Stimulated activated memory B cell treated with anti-CD40 and anti-IgM and Interleukin-4, amounts not matched to agents 10 μg/mL and 1 μg/mL and 100 μg/mL, for 72 hours (primary cell): ENCODE measurements around the gene BRINP2.
"Not testable (repeated sequence)": the region's sequence is repeated elsewhere in the genome, so short reads cannot be mapped to it uniquely, and the experiment has no call there.

Experiments used
- ATAC-seq: fragments of 150-1000 bp; cut with Tn5 transposase; 2 replicates; pipeline ENCODE4 v1.10.0; 2021
- H3K27ac Mint-ChIP-seq: one replicate; pipeline ENCODE4 v1.8.0; 2022; ENCODE audit warnings: mild to moderate bottlenecking, mixed read lengths
- H3K27me3 Mint-ChIP-seq: one replicate; pipeline ENCODE4 v1.8.0; 2022; ENCODE audit warnings: mixed read lengths
- H3K36me3 Mint-ChIP-seq: one replicate; pipeline ENCODE4 v1.8.0; 2022; ENCODE audit warnings: mixed read lengths
- H3K4me1 Mint-ChIP-seq: one replicate; pipeline ENCODE4 v1.8.0; 2022; ENCODE audit warnings: mixed read lengths
- H3K4me3 Mint-ChIP-seq: one replicate; pipeline ENCODE4 v1.8.0; 2022; ENCODE audit warnings: mild to moderate bottlenecking, moderate library complexity, mixed read lengths
- H3K9me3 Mint-ChIP-seq: one replicate; pipeline ENCODE4 v1.8.0; 2022; ENCODE audit warnings: mixed read lengths

The BRINP2 gene

GRCh38 chr1:177302357-177303044 lies 131.7 kb downstream of the BRINP2 start:
- peak; percentile 22 for ATAC-seq
- Mint-ChIP-seq H3K4me3 (no peak overlapping the region), H3K27me3 (no peaks in the 10 kb centered on the region), H3K9me3 (no peaks in the 10 kb centered on the region), H3K4me1 (no peaks in the 10 kb centered on the region), H3K27ac (no peak overlapping the region), H3K36me3 (no peaks in the 10 kb centered on the region)

- no peaks in the 10 kb centered on the region for H3K4me1 Mint-ChIP-seq
- ATAC-seq: no peak
- H3K27me3 Mint-ChIP-seq: no peaks in the 10 kb centered on the region
- no peaks in the 10 kb centered on the region for H3K9me3 Mint-ChIP-seq
- no peaks in the 10 kb centered on the region for H3K36me3 Mint-ChIP-seq
- no peak overlapping the region for H3K4me3 Mint-ChIP-seq
- no peak overlapping the region for H3K27ac Mint-ChIP-seq
Observed at GRCh38 chr1:177305040-177306018, 134.6 kb downstream of the BRINP2 start.

- no peak for ATAC-seq
Observed at GRCh38 chr1:177306019-177306415, 135.3 kb downstream of the BRINP2 start.

GRCh38 chr1:177306981-177307380 lies 136.2 kb downstream of the BRINP2 start:
- no peaks in the 10 kb centered on the region for H3K4me1 Mint-ChIP-seq
- no peak overlapping the region for H3K27ac Mint-ChIP-seq

More at GRCh38 chr1:177306019-177306415, 135.3 kb downstream of the BRINP2 start:
- no peaks in the 10 kb centered on the region for H3K9me3 Mint-ChIP-seq
- H3K4me3 Mint-ChIP-seq: no peak overlapping the region
- H3K36me3 Mint-ChIP-seq: no peaks in the 10 kb centered on the region
- no peaks in the 10 kb centered on the region for H3K4me1 Mint-ChIP-seq
- H3K27me3 Mint-ChIP-seq: no peaks in the 10 kb centered on the region
- H3K27ac Mint-ChIP-seq: no peak overlapping the region

GRCh38 chr1:177307771-177308170 lies 137.0 kb downstream of the BRINP2 start:
- H3K36me3 Mint-ChIP-seq: no peaks in the 10 kb centered on the region
- H3K27ac Mint-ChIP-seq: no peak overlapping the region
- no peak overlapping the region for H3K4me3 Mint-ChIP-seq
- no peaks in the 10 kb centered on the region for H3K9me3 Mint-ChIP-seq
- no peak for ATAC-seq
- no peaks in the 10 kb centered on the region for H3K27me3 Mint-ChIP-seq
- no peaks in the 10 kb centered on the region for H3K4me1 Mint-ChIP-seq

More at GRCh38 chr1:177306981-177307380, 136.2 kb downstream of the BRINP2 start:
- ATAC-seq: no peak
- H3K27me3 Mint-ChIP-seq: no peaks in the 10 kb centered on the region
- H3K4me3 Mint-ChIP-seq: no peak overlapping the region
- no peaks in the 10 kb centered on the region for H3K36me3 Mint-ChIP-seq
- H3K9me3 Mint-ChIP-seq: no peaks in the 10 kb centered on the region

- H3K4me3 Mint-ChIP-seq: no peak overlapping the region
- ATAC-seq: no peak
Observed at GRCh38 chr1:177309880-177310279, 139.1 kb downstream of the BRINP2 start.

DNA sequence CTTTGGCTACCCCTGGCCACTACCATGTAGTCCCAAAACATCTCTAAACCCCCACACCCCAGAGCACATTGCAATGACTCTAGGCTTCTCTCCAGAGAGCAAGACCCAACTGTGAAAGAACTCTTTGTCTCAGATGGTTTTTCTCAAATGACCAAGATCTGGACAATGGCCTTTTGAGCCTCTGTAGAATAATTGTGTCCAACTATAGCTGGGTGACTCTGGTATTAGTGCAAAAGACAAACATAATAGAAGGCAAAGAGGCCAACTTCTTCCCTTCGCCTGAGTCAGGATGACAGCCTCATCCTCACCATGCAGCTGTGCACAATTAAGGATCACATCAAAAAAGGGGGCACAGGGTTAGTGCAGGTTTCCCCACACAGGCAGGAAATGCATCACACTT lies 139.6 kb downstream of the BRINP2 start:
- H3K36me3 Mint-ChIP-seq: no peaks in the 10 kb centered on the region
- no peak for ATAC-seq
- H3K4me3 Mint-ChIP-seq: no peak overlapping the region
- no peaks in the 10 kb centered on the region for H3K9me3 Mint-ChIP-seq
- H3K27me3 Mint-ChIP-seq: no peaks in the 10 kb centered on the region
- no peaks in the 10 kb centered on the region for H3K4me1 Mint-ChIP-seq
- H3K27ac Mint-ChIP-seq: no peak overlapping the region

More at GRCh38 chr1:177309880-177310279, 139.1 kb downstream of the BRINP2 start:
- Mint-ChIP-seq H3K27me3 (no peaks in the 10 kb centered on the region), H3K27ac (no peak overlapping the region), H3K36me3 (no peaks in the 10 kb centered on the region), H3K4me1 (no peaks in the 10 kb centered on the region), H3K9me3 (no peaks in the 10 kb centered on the region)

DNA sequence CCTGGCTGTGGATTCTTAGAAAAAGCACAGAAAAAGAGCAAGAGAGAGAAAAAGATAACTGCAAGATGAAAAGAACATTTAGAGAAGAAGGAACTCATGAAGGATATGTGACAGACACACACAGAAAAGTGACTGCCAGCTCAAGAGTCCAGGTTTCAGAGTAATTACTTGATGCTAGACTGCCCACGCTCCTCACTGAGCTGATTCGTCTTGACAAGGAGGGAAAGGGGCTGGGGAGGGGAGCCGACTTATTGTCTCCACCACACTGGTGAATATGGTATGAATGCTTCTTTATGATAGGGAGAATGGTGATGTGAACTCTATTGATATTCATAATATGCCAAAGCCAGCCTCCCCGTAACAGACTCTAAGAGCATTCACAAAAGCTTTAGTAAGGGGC lies 140.4 kb downstream of the BRINP2 start:
- Mint-ChIP-seq H3K27me3 (no peaks in the 10 kb centered on the region), H3K36me3 (no peaks in the 10 kb centered on the region), H3K27ac (no peak overlapping the region), H3K9me3 (no peaks in the 10 kb centered on the region), H3K4me1 (no peaks in the 10 kb centered on the region), H3K4me3 (no peak overlapping the region)
- no peak for ATAC-seq

GRCh38 chr1:177311586-177311985 lies 140.8 kb downstream of the BRINP2 start:
- H3K9me3 Mint-ChIP-seq: no peaks in the 10 kb centered on the region
- H3K27me3 Mint-ChIP-seq: no peaks in the 10 kb centered on the region
- no peaks in the 10 kb centered on the region for H3K4me1 Mint-ChIP-seq
- H3K36me3 Mint-ChIP-seq: no peaks in the 10 kb centered on the region
- ATAC-seq: no peak
- H3K27ac Mint-ChIP-seq: no peak overlapping the region
- H3K4me3 Mint-ChIP-seq: no peak overlapping the region

GRCh38 chr1:177315261-177315660 lies 144.5 kb downstream of the BRINP2 start:
- no peaks in the 10 kb centered on the region for H3K36me3 Mint-ChIP-seq
- no peaks in the 10 kb centered on the region for H3K4me1 Mint-ChIP-seq
- no peaks in the 10 kb centered on the region for H3K9me3 Mint-ChIP-seq
- no peak overlapping the region for H3K4me3 Mint-ChIP-seq
- ATAC-seq: no peak
- no peaks in the 10 kb centered on the region for H3K27me3 Mint-ChIP-seq
- no peak overlapping the region for H3K27ac Mint-ChIP-seq

GRCh38 chr1:177315761-177316160 lies 145.0 kb downstream of the BRINP2 start:
- no peaks in the 10 kb centered on the region for H3K27me3 Mint-ChIP-seq
- no peaks in the 10 kb centered on the region for H3K9me3 Mint-ChIP-seq
- H3K4me1 Mint-ChIP-seq: no peaks in the 10 kb centered on the region
- H3K4me3 Mint-ChIP-seq: no peak overlapping the region
- ATAC-seq: no peak
- no peaks in the 10 kb centered on the region for H3K36me3 Mint-ChIP-seq
- H3K27ac Mint-ChIP-seq: no peak overlapping the region

DNA sequence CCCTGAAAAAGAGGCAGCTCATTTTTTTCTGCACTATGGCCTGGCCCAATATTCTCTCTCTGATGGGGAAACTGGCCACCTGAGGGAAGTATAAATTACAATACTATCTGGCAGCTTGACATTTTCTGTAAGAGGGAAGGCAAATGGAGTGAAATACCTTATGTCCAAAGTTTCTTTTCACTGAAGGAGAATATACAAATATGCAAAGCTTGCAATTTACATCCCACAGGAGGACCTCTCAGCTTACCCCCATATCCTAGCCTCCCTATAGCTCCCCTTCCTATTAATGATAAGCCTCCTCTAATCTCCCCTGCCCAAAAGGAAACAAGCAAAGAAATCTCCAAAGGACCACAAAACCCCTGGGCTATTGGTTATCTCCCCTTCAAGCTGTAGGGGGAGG lies 150.7 kb downstream of the BRINP2 start:
- not testable (repeated sequence) for H3K27me3 Mint-ChIP-seq, H3K9me3 Mint-ChIP-seq, H3K4me3 Mint-ChIP-seq, H3K27ac Mint-ChIP-seq, ATAC-seq, H3K4me1 Mint-ChIP-seq, H3K36me3 Mint-ChIP-seq

GRCh38 chr1:177328251-177328650 lies 157.5 kb downstream of the BRINP2 start:
- no peak for ATAC-seq
- Mint-ChIP-seq H3K4me1 (no peaks in the 10 kb centered on the region), H3K9me3 (peaks cover 3% of the 10 kb centered on the region), H3K27ac (no peak overlapping the region), H3K27me3 (no peaks in the 10 kb centered on the region), H3K4me3 (no peak overlapping the region), H3K36me3 (no peaks in the 10 kb centered on the region)

DNA sequence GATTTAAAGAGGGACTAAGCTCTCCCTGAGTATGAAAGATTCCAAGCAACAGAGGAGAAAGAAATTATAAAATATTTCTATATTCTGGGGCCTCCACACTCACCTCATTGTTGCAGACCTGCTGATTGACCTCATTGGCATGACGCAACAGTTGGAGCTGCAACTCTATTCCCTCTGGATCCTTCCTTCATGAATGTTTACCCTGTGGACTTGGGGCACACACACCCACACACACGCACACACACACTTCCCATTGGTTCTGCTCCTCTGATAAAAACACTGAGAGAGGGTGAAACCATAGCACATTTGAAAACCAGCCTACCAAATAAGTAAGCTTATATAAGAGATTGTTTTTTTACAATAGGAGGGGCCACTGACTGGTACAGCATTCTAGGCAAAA lies 159.1 kb downstream of the BRINP2 start:
- Mint-ChIP-seq H3K36me3 (no peaks in the 10 kb centered on the region), H3K27ac (no peak overlapping the region), H3K9me3 (peaks cover 3% of the 10 kb centered on the region), H3K4me3 (no peak overlapping the region), H3K4me1 (no peaks in the 10 kb centered on the region), H3K27me3 (no peaks in the 10 kb centered on the region)
- no peak for ATAC-seq
